CD14-positive monocyte (primary cell): ENCODE data around the gene NSMCE1. TPM values are rescaled to one million over a fixed set of nuclear protein-coding genes. Genes with fewer than 3 reads are reported as not detected.

Experiments
- DNase-seq, 3 donors: peaks; one replicate each; pipeline ENCODE4 v3.0.0-alpha.2; 2011 to 2022
- H2AFZ ChIP-seq: 2 replicates; pipeline ENCODE4 v1.6.0; 2012; ENCODE audit warnings: mild to moderate bottlenecking, low read depth, low read length, inconsistent platforms; ENCODE audit not compliant: insufficient read depth, poor library complexity, severe bottlenecking
- H3K27ac ChIP-seq, 2 donors: 1 replicate in 1 of 2; 2 replicates in 1 of 2; pipeline ENCODE4 v1.5.1; 2012 to 2013; ENCODE audit warnings: low read length in 2 of 2, control low read depth in 1 of 2, inconsistent platforms in 1 of 2, low read depth in 1 of 2, mild to moderate bottlenecking in 1 of 2
- H3K27me3 ChIP-seq, 2 donors: one replicate each; pipeline versions ENCODE4 v1.6.0 to v1.6.1; 2011 to 2013; ENCODE audit warnings: low read length in 2 of 2; ENCODE audit not compliant: control insufficient read depth in 2 of 2, insufficient read depth in 2 of 2
- H3K36me3 ChIP-seq, 2 donors: replicated peaks in 1 of 2; 1 replicate in 1 of 2; 2 replicates in 1 of 2; pipeline versions ENCODE4 v1.5.1 to v1.6.1; 2012 to 2013; ENCODE audit warnings: low read length in 2 of 2, control low read depth in 1 of 2, inconsistent platforms in 1 of 2, mild to moderate bottlenecking in 1 of 2; ENCODE audit not compliant: insufficient read depth in 2 of 2, control insufficient read depth in 1 of 2
- H3K4me1 ChIP-seq, 2 donors: 1 replicate in 1 of 2; 2 replicates in 1 of 2; pipeline versions ENCODE4 v1.5.1 to v1.6.1; 2012 to 2013; ENCODE audit warnings: low read length in 2 of 2, control low read depth in 1 of 2, inconsistent platforms in 1 of 2, mild to moderate bottlenecking in 1 of 2, moderate library complexity in 1 of 2; ENCODE audit not compliant: insufficient read depth in 2 of 2, control insufficient read depth in 1 of 2
- H3K4me2 ChIP-seq: replicated peaks from 2 replicates; pipeline ENCODE3; 2012; ENCODE audit warnings: low read length, moderate library complexity, mild to moderate bottlenecking; ENCODE audit not compliant: poor library complexity, severe bottlenecking; ENCODE audit errors: extremely low read depth
- H3K4me3 ChIP-seq, 3 experiments: fragments of 200-600 bp in 1 of 3; sonication (generic) in 1 of 3; replicated peaks in 1 of 3; 1 replicate in 2 of 3; 2 replicates in 1 of 3; pipeline ENCODE4 v1.5.1; 2011 to 2013; ENCODE audit warnings: low read length in 3 of 3, mild to moderate bottlenecking in 3 of 3, control low read depth in 2 of 3, low read depth in 2 of 3, inconsistent platforms in 1 of 3, moderate library complexity in 1 of 3
- H3K79me2 ChIP-seq: 2 replicates; pipeline ENCODE4 v1.6.0; 2012; ENCODE audit warnings: mild to moderate bottlenecking, control low read depth, inconsistent platforms, low read length, moderate library complexity; ENCODE audit not compliant: insufficient read depth
- H3K9ac ChIP-seq: 2 replicates; pipeline ENCODE4 v1.6.0; 2017; ENCODE audit warnings: low read length, mild to moderate bottlenecking; ENCODE audit not compliant: insufficient read depth, poor library complexity, severe bottlenecking
- H3K9me3 ChIP-seq, 2 donors: replicated peaks in 1 of 2; 1 replicate in 1 of 2; 2 replicates in 1 of 2; pipeline versions ENCODE4 v1.5.1 to v1.6.1; 2012 to 2013; ENCODE audit warnings: low read length in 2 of 2, control low read depth in 1 of 2; ENCODE audit not compliant: control insufficient read depth in 1 of 2, insufficient read depth in 1 of 2
- H4K20me1 ChIP-seq: 2 replicates; pipeline ENCODE4 v1.6.0; 2012; ENCODE audit warnings: mild to moderate bottlenecking, low read length, control low read depth, moderate library complexity; ENCODE audit not compliant: insufficient read depth
- H3K27ac Mint-ChIP-seq, 7 donors: one replicate each; pipeline ENCODE4 v1.8.0; 2020; ENCODE audit warnings: mild to moderate bottlenecking in 7 of 7, mixed read lengths in 7 of 7, moderate library complexity in 6 of 7, inconsistent platforms in 2 of 7
- H3K27me3 Mint-ChIP-seq, 3 donors: one replicate each; pipeline ENCODE4 v1.8.0; 2021 to 2022; ENCODE audit warnings: low read depth in 3 of 3, mild to moderate bottlenecking in 3 of 3, mixed read lengths in 3 of 3, moderate library complexity in 3 of 3, inconsistent platforms in 1 of 3
- H3K36me3 Mint-ChIP-seq, 2 donors: one replicate each; pipeline ENCODE4 v1.8.0; 2020; ENCODE audit warnings: mixed read lengths in 2 of 2, inconsistent platforms in 1 of 2, mild to moderate bottlenecking in 1 of 2
- H3K4me1 Mint-ChIP-seq: one replicate; pipeline ENCODE4 v1.8.0; 2020; ENCODE audit warnings: mild to moderate bottlenecking, mixed read lengths
- H3K4me3 Mint-ChIP-seq, 2 donors: one replicate each; pipeline ENCODE4 v1.8.0; 2020; ENCODE audit warnings: mild to moderate bottlenecking in 2 of 2, mixed read lengths in 2 of 2, moderate library complexity in 1 of 2
- H3K9me3 Mint-ChIP-seq, 7 donors: one replicate each; pipeline ENCODE4 v1.8.0; 2020 to 2022; ENCODE audit warnings: mixed read lengths in 7 of 7, mild to moderate bottlenecking in 6 of 7, moderate library complexity in 6 of 7, inconsistent platforms in 2 of 7
- CTCF ChIP-seq: fragments of 200-600 bp; IDR thresholded peaks from one replicate; pipeline ENCODE4 v1.8.0; 2022; ENCODE audit warnings: antibody characterized with exemption, mild to moderate bottlenecking
- WGBS: methylation state at CpG from one replicate; pipeline ENCODE4 v1.1.5; 2013; ENCODE audit warnings: missing lambda C conversion rate; ENCODE audit not compliant: insufficient coverage; 5-methylcytosine and 5-hydroxymethylcytosine counted together
- intact Hi-C, 2 donors: fragments of 100-400 bp; cut with micrococcal nuclease; formaldehyde crosslinking; loops; one replicate each; pipeline versions ENCODE4 v1.15.0 to v1.15.1; 2023
- polyA plus RNA-seq, 3 donors: library from polyadenylated mRNA; depleted of rRNA in 1 of 3; unstranded in 2 of 3; stranded (reverse) in 1 of 3; fragments of 300-500 nt in 2 of 3; fragments of >200 nt in 1 of 3; fragmentation: Illumina TruSeq in 2 of 3; gene quantifications; 1 replicate in 2 of 3; 2 replicates in 1 of 3; pipeline ENCODE4 v1.2.3, GENCODE V29; 2012 to 2021

Gene NSMCE1
- polyA plus RNA-seq, 3 donors: 19.6 to 85.2 (median 82.6) TPM

- H3K4me1 ChIP-seq: peaks cover 14 to 18% of the 10 kb centered on the region in 2 donors
- peaks cover 0 to 9% (median 4%) of the 10 kb centered on the region in 7 donors for H3K9me3 Mint-ChIP-seq
- H3K27ac Mint-ChIP-seq: peak overlapping the region in 1 of 7 donors; percentile 50
- no peaks in the 10 kb centered on the region for H4K20me1 ChIP-seq
- no peaks in the 10 kb centered on the region for H3K36me3 ChIP-seq
- 96% methylated on average over 9 of the region's 9 CpGs for WGBS
- H3K9ac ChIP-seq: no peak overlapping the region
- intact Hi-C loops: no loop called here
- peaks cover 0 to 9% (median 5%) of the 10 kb centered on the region in 3 donors for H3K27me3 Mint-ChIP-seq
- H3K4me3 Mint-ChIP-seq: no peak overlapping the region
- no peaks in the 10 kb centered on the region for H3K79me2 ChIP-seq
- no peaks in the 10 kb centered on the region for H3K27me3 ChIP-seq
- H3K4me2 ChIP-seq: no peak overlapping the region
- no peak overlapping the region for H3K27ac ChIP-seq
- DNase-seq: no peak
- no peaks in the 10 kb centered on the region for H3K36me3 Mint-ChIP-seq
- no peaks in the 10 kb centered on the region for H3K9me3 ChIP-seq
- no peak overlapping the region for H3K4me3 ChIP-seq
- H3K4me1 Mint-ChIP-seq: peaks cover 21% of the 10 kb centered on the region
- no peak for TF ChIP-seq CTCF
- H2AFZ ChIP-seq: no peak overlapping the region
Measured at GRCh38 chr16:27195941-27196595, 72.5 kb downstream of the NSMCE1 start.

- Histone ChIP-seq H3K36me3 (no peaks in the 10 kb centered on the region), H3K9me3 (no peaks in the 10 kb centered on the region), H3K27me3 (no peaks in the 10 kb centered on the region), H3K79me2 (no peaks in the 10 kb centered on the region), H3K27ac (no peak overlapping the region), H3K9ac (no peak overlapping the region), H3K4me3 (no peak overlapping the region), H3K4me1 (peaks cover 13 to 16% of the 10 kb centered on the region in 2 donors), H2AFZ (no peak overlapping the region), H3K4me2 (no peak overlapping the region), H4K20me1 (no peaks in the 10 kb centered on the region)
- Mint-ChIP-seq H3K27ac (no peak overlapping the region), H3K4me3 (no peak overlapping the region), H3K4me1 (peaks cover 14% of the 10 kb centered on the region), H3K9me3 (peaks cover 0 to 9% (median 4%) of the 10 kb centered on the region in 7 donors), H3K27me3 (peaks cover 0 to 13% (median 5%) of the 10 kb centered on the region in 3 donors), H3K36me3 (no peaks in the 10 kb centered on the region)
- intact Hi-C loops: no loop called here
- no peak for TF ChIP-seq CTCF
- WGBS: 63% methylated on average over 4 of the region's 6 CpGs
- no peak for DNase-seq
Measured at GRCh38 chr16:27195076-27195741, 73.4 kb downstream of the NSMCE1 start.
